ENCODE data around the gene SMPD4. TPM values are rescaled to one million over a fixed set of nuclear protein-coding genes. Genes with fewer than 3 reads are reported as not detected.
"Not testable (repeated sequence)": the region's sequence is repeated elsewhere in the genome, so short reads cannot be mapped to it uniquely, and the experiment has no call there.

SMPD4 gene
- total and polyA plus RNA-seq, 8 donors, result 11.4 to 109 (median 34.2) TPM

GRCh38 chr2:130185896-130186295 is 4.5 kb upstream of the SMPD4 start:
- H3K36me3 ChIP-seq, result peaks cover 0 to 38% (median 13%) of the 10 kb centered on the region in 4 donors
- no peak overlapping the region for H3K27ac ChIP-seq
- no peaks in the 10 kb centered on the region for H3K9me3 ChIP-seq
- intact Hi-C loops (cut with DNase I; ENCODE audit: low total_unique reads), result loop anchor here (10.0 kb wide), 2 partner anchors 149 to 1299 kb away; no protein-coding TSS in a partner anchor
- peaks cover 12 to 23% (median 20%) of the 10 kb centered on the region in 4 donors for H3K4me1 ChIP-seq
- WGBS, 5 donors, result 68 to 81% (median 77%) methylated on average over 3 to 4 of the region's 4 CpGs
- no peak for DNase-seq
- TF ChIP-seq POLR2AphosphoS5 (IDR thresholded peaks at IDR 0.05) (no peak), EP300 (IDR thresholded peaks at IDR 0.05) (no peak), POLR2A (IDR thresholded peaks at IDR 0.05) (no peak)
- TF ChIP-seq, protein P1, sequence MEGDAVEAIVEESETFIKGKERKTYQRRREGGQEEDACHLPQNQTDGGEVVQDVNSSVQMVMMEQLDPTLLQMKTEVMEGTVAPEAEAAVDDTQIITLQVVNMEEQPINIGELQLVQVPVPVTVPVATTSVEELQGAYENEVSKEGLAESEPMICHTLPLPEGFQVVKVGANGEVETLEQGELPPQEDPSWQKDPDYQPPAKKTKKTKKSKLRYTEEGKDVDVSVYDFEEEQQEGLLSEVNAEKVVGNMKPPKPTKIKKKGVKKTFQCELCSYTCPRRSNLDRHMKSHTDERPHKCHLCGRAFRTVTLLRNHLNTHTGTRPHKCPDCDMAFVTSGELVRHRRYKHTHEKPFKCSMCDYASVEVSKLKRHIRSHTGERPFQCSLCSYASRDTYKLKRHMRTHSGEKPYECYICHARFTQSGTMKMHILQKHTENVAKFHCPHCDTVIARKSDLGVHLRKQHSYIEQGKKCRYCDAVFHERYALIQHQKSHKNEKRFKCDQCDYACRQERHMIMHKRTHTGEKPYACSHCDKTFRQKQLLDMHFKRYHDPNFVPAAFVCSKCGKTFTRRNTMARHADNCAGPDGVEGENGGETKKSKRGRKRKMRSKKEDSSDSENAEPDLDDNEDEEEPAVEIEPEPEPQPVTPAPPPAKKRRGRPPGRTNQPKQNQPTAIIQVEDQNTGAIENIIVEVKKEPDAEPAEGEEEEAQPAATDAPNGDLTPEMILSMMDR (IDR thresholded peaks at IDR 0.05), result no peak
- no peaks in the 10 kb centered on the region for H3K27me3 ChIP-seq
- H3K4me3 ChIP-seq, result no peak overlapping the region

- H3K9me3 ChIP-seq, result no peaks in the 10 kb centered on the region
- H3K4me1 ChIP-seq, result peaks cover 17 to 28% (median 24%) of the 10 kb centered on the region in 4 donors
- TF ChIP-seq EP300 (IDR thresholded peaks at IDR 0.05), result no peak
- TF ChIP-seq, protein P1 (IDR thresholded peaks at IDR 0.05), result no peak
- no peak for TF ChIP-seq POLR2A (IDR thresholded peaks at IDR 0.05)
- TF ChIP-seq POLR2AphosphoS5 (IDR thresholded peaks at IDR 0.05), result no peak
- peaks cover 0 to 33% (median 9%) of the 10 kb centered on the region in 4 donors for H3K36me3 ChIP-seq
- intact Hi-C loops (cut with DNase I; ENCODE audit: low total_unique reads), result loop anchor here (10.0 kb wide), 2 partner anchors 149 to 1299 kb away; no protein-coding TSS in a partner anchor
- DNase-seq, result no peak
- H3K27me3 ChIP-seq, result no peaks in the 10 kb centered on the region
- no peak overlapping the region for H3K27ac ChIP-seq
- 72 to 95% (median 87%) methylated on average over 5 to 10 of the region's 10 CpGs for WGBS, 5 donors
- H3K4me3 ChIP-seq, result no peak overlapping the region
Observed at GRCh38 chr2:130185436-130185835, 4.0 kb upstream of the SMPD4 start.

DNA sequence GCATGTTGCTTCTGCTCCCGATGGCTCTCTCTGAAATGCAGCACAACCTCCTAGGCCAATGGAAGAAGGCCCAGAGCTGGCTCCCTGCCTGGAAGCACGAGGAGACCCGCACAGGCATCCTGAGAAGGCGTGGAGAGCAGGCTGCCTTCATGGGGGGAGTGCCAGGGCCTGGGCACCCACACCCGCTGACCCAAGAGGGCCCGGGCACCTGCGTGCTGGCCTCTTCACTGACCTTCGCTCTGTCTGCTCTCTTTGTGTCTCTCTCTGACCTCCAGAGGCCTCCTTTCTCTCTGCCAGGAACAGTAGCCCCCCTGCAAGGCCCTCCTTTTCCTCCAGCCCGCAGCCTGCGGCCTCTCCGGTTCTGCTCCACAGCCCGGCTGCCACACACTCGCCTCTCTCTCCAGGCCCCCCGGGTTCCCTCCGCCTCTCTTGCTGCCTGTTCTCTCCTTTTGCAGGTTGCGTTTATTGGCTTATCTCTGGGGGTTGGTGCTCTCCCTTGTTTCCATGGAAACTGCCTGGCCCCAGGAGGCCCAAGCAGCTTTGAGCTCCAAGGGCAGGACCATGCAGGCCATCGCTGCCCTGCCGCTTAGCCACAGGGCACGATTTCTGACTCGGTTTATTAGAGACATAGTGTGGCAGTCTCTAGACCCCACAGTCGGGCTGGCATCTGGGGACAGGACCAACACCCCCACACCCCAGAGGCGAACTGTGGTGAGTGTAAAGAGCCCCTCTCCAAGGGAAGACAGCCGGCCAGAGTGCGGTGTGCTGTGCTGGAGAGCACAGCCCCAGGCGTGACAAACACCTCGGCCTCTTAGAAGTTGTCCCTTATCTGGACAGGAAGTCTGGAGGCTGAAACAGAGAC is 2.3 kb upstream of the SMPD4 start:
- WGBS, 5 donors, result 52 to 67% (median 60%) methylated on average over 24 to 26 of the region's 26 CpGs
- intact Hi-C loops (cut with DNase I; ENCODE audit: low total_unique reads), result loop anchor here (10.0 kb wide), 2 partner anchors 151 to 1301 kb away; no protein-coding TSS in a partner anchor
- no peaks in the 10 kb centered on the region for H3K9me3 ChIP-seq
- peak overlapping the region in 3 of 5 donors; percentile 29 to 96 (median 89) for H3K27ac ChIP-seq
- H3K4me1 ChIP-seq, result peaks cover 21 to 42% (median 37%) of the 10 kb centered on the region in 4 donors
- H3K27me3 ChIP-seq, result no peaks in the 10 kb centered on the region
- TF ChIP-seq POLR2A (IDR thresholded peaks at IDR 0.05) (no peak), EP300 (IDR thresholded peaks at IDR 0.05) (no peak), POLR2AphosphoS5 (IDR thresholded peaks at IDR 0.05) (no peak)
- TF ChIP-seq, protein P1 (IDR thresholded peaks at IDR 0.05), result no peak
- H3K4me3 ChIP-seq, result peak overlapping the region in 3 of 4 donors; percentile 93 to 99 (median 95)
- peak in 1 of 2 donors; percentile 67 for DNase-seq
- peaks cover 0 to 26% (median 5%) of the 10 kb centered on the region in 4 donors for H3K36me3 ChIP-seq

DNA sequence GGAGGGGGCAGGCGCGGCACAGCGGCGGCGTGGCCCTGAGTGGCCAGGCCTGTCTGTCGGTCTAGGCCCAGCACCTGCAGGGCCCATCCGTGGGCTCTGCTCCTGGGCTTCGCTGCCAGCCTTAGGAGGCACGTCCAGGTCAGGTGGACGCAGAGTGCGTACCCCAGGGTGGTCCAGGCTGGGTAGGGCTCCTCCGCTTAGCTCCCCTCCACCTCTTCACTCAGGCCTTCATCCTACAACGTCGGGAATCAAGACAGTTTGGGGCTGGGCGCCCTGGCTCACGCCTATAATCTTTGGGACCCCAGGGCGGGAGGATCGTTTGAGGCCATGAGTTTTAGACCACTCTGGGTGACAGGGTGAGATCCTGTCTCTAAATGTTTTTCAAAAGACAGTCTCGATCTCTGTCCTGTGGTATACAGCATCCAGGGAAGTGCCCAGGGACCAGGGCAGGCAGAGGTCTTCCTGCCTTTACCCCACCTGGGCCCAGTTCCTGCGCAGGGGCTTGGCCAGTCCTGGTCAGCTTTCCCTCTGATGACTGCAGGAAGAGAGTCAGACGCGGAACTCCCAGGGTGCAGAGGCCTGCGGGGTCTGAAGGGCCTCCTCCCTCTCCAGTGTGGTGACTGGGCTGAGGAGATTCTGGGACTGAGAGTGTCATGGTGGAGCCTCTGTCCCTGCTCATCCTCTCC is 1.6 kb upstream of the SMPD4 start:
- Histone ChIP-seq H3K4me3 (peak overlapping the region; percentile 93 to 99 (median 94)), H3K27ac (peak overlapping the region in 4 of 5 donors; percentile 38 to 96 (median 90)), H3K36me3 (peaks cover 0 to 20% (median 5%) of the 10 kb centered on the region in 4 donors), H3K4me1 (peaks cover 21 to 42% (median 37%) of the 10 kb centered on the region in 4 donors)
- not testable (repeated sequence) for H3K27me3 ChIP-seq, H3K9me3 ChIP-seq
- intact Hi-C loops (cut with DNase I; ENCODE audit: low total_unique reads), result loop anchor here (10.0 kb wide), 2 partner anchors 152 to 1302 kb away; no protein-coding TSS in a partner anchor
- DNase-seq, result peak in 1 of 2 donors; percentile 35
- WGBS, 5 donors, result 14 to 30% (median 24%) methylated on average over 13 to 23 of the region's 23 CpGs

All from stomach (tissue), 9 donors.